ENCODE measurements around the gene BRD1. TPM values are rescaled to one million over a fixed set of nuclear protein-coding genes. Genes with fewer than 3 reads are reported as not detected.

The BRD1 gene
- total RNA-seq, 4 donors from 2014 or later, result 69.3 to 116 (median 81.1) TPM

- H3K36me3 ChIP-seq, result no peaks in the 10 kb centered on the region
- no peak overlapping the region for H3K27ac ChIP-seq
- no peak for DNase-seq (ENCODE audit: low spot score in 2 of 2)
- peaks cover 23% of the 10 kb centered on the region for H3K27me3 ChIP-seq
- no peaks in the 10 kb centered on the region for H3K4me1 ChIP-seq
- H3K9me3 ChIP-seq, result peaks cover 21% of the 10 kb centered on the region
- H3K4me3 ChIP-seq, result no peak overlapping the region
- WGBS, result 86% methylated on average over 3 of the region's 3 CpGs
- TF ChIP-seq POLR2A (IDR thresholded peaks at IDR 0.05) (no peak), EP300 (IDR thresholded peaks at IDR 0.05) (no peak)
These were observed 80.0 kb downstream of the BRD1 start for GRCh38 chr22:49747716-49748115.

- TF ChIP-seq CTCF (IDR thresholded peaks at IDR 0.05), result no peak
- TF ChIP-seq POLR2AphosphoS5 (IDR thresholded peaks at IDR 0.05), result no peak
- no peak for TF ChIP-seq EP300 (IDR thresholded peaks at IDR 0.05)
- TF ChIP-seq POLR2A (IDR thresholded peaks at IDR 0.05), result no peak
- H3K4me3 ChIP-seq, result no peak overlapping the region
- peaks cover 21% of the 10 kb centered on the region for H3K9me3 ChIP-seq
- H3K4me1 ChIP-seq, result no peaks in the 10 kb centered on the region
- H3K27ac ChIP-seq, result no peak overlapping the region
- H3K36me3 ChIP-seq, result no peaks in the 10 kb centered on the region
- H3K27me3 ChIP-seq, result peaks cover 18% of the 10 kb centered on the region
- 91% methylated on average over 3 of the region's 3 CpGs for WGBS
- no peak for DNase-seq (ENCODE audit: low spot score in 2 of 2)
These were observed 80.5 kb downstream of the BRD1 start for GRCh38 chr22:49747130-49747529.

- no peak for TF ChIP-seq EP300 (IDR thresholded peaks at IDR 0.05)
- TF ChIP-seq POLR2A (IDR thresholded peaks at IDR 0.05), result no peak
- TF ChIP-seq POLR2AphosphoS5 (IDR thresholded peaks at IDR 0.05), result no peak
- TF ChIP-seq CTCF (IDR thresholded peaks at IDR 0.05), result no peak
- Histone ChIP-seq H3K4me3 (no peak overlapping the region), H3K27ac (no peak overlapping the region), H3K36me3 (no peaks in the 10 kb centered on the region), H3K4me1 (no peaks in the 10 kb centered on the region), H3K9me3 (peaks cover 21% of the 10 kb centered on the region), H3K27me3 (peaks cover 13% of the 10 kb centered on the region)
- DNase-seq (ENCODE audit: low spot score in 2 of 2), result no peak
- WGBS, result 60% methylated on average over 3 of the region's 3 CpGs
These were observed 81.6 kb downstream of the BRD1 start for GRCh38 chr22:49746065-49746464.

GRCh38 chr22:49740242-49740641 lies 87.4 kb downstream of the BRD1 start:
- Histone ChIP-seq H3K4me3 (no peak overlapping the region), H3K27ac (no peak overlapping the region), H3K9me3 (no peaks in the 10 kb centered on the region), H3K27me3 (peaks cover 35% of the 10 kb centered on the region), H3K36me3 (no peaks in the 10 kb centered on the region), H3K4me1 (no peaks in the 10 kb centered on the region)
- no peak for DNase-seq (ENCODE audit: low spot score in 2 of 2)
- TF ChIP-seq POLR2A (IDR thresholded peaks at IDR 0.05) (no peak), CTCF (IDR thresholded peaks at IDR 0.05) (no peak), EP300 (IDR thresholded peaks at IDR 0.05) (no peak), POLR2AphosphoS5 (IDR thresholded peaks at IDR 0.05) (no peak)
- 81% methylated on average over 7 of the region's 7 CpGs for WGBS

- DNase-seq (ENCODE audit: low spot score in 2 of 2), result no peak
- Histone ChIP-seq H3K9me3 (no peaks in the 10 kb centered on the region), H3K36me3 (no peaks in the 10 kb centered on the region), H3K27me3 (peaks cover 46% of the 10 kb centered on the region), H3K27ac (no peak overlapping the region), H3K4me1 (no peaks in the 10 kb centered on the region), H3K4me3 (no peak overlapping the region)
- 81% methylated on average over 2 of the region's 2 CpGs for WGBS
- TF ChIP-seq EP300 (IDR thresholded peaks at IDR 0.05), result no peak
These were observed 88.5 kb downstream of the BRD1 start for GRCh38 chr22:49739138-49739537.

- no peak for DNase-seq (ENCODE audit: low spot score in 2 of 2)
- Histone ChIP-seq H3K9me3 (no peaks in the 10 kb centered on the region), H3K4me1 (no peaks in the 10 kb centered on the region), H3K27me3 (peaks cover 49% of the 10 kb centered on the region), H3K36me3 (no peaks in the 10 kb centered on the region), H3K27ac (no peak overlapping the region), H3K4me3 (no peak overlapping the region)
- WGBS, result 91% methylated on average over 8 of the region's 8 CpGs
- TF ChIP-seq POLR2AphosphoS5 (IDR thresholded peaks at IDR 0.05) (no peak), CTCF (IDR thresholded peaks at IDR 0.05) (no peak), POLR2A (IDR thresholded peaks at IDR 0.05) (no peak), EP300 (IDR thresholded peaks at IDR 0.05) (no peak)
These were observed 89.1 kb downstream of the BRD1 start for GRCh38 chr22:49738566-49738965.

Data from suprapubic skin (tissue), 4 donors.